Measurements from ENCODE around the gene AGO3. TPM values are rescaled to one million over a fixed set of nuclear protein-coding genes. Genes with fewer than 3 reads are reported as not detected.

Gene AGO3
- polyA plus RNA-seq (2013, experiment 1 of 2) = 11.9 TPM
- polyA plus RNA-seq (2013, experiment 2 of 2) = 12.2 TPM

GRCh38 chr1:35930593-35931445, at the start of gene AGO3:
Gene AGO3 (plus strand): TSS chr1:35931105. CDS start chr1:35931427, 322 bp downstream.
- Histone ChIP-seq H2BK15ac (ENCODE audit: low read depth, poor library complexity, severe bottlenecking) (peak within 1 kb of the TSS; percentile 99), H3K4me1 (ENCODE audit: control insufficient read depth, insufficient read depth, low read depth, low read length) (peaks cover 5% of the 10 kb centered on the region)
- 0% methylated on average over 60 of the region's 112 CpGs for WGBS

GRCh38 chr1:35881850-35882273, 49.0 kb upstream of the AGO3 start:
- Histone ChIP-seq H2BK5ac (ENCODE audit: low read depth, low read length, poor library complexity, severe bottlenecking) (no peak overlapping the region), H3K27me3 (ENCODE audit: control insufficient read depth in 1 of 2, insufficient read depth in 1 of 2, low read length in 2 of 2) (peaks cover 0 to 7% of the 10 kb centered on the region in 2 experiments), H2BK120ac (ENCODE audit: low read depth, low read length) (no peak overlapping the region), H3K9me3 (ENCODE audit: control insufficient read depth, low read length) (no peaks in the 10 kb centered on the region), H3K23ac (ENCODE audit: low read length in 2 of 2) (no peak overlapping the region), H3K27ac (ENCODE audit: low read length, poor library complexity, severe bottlenecking) (no peak overlapping the region), H3K36me3 (ENCODE audit: control insufficient read depth in 1 of 2, insufficient read depth in 2 of 2, low read depth in 1 of 2, low read length in 2 of 2) (no peaks in the 10 kb centered on the region), H3K14ac (ENCODE audit: low read length in 2 of 2) (no peak overlapping the region), H2AK5ac (ENCODE audit: low read length, severe bottlenecking) (no peak overlapping the region), H2AFZ (ENCODE audit: low read depth, low read length) (no peak overlapping the region), H3K9ac (ENCODE audit: low read length) (no peak overlapping the region), H3K4me2 (ENCODE audit: low read length, poor library complexity, severe bottlenecking) (no peak overlapping the region), H2BK12ac (ENCODE audit: low read length in 2 of 2) (no peak overlapping the region), H2BK15ac (ENCODE audit: low read depth, poor library complexity, severe bottlenecking) (no peak overlapping the region), H3K4me1 (ENCODE audit: control insufficient read depth, insufficient read depth, low read depth, low read length) (peaks cover 17% of the 10 kb centered on the region), H3K4ac (ENCODE audit: low read depth in 1 of 2, low read length in 2 of 2) (no peak overlapping the region), H4K8ac (ENCODE audit: low read length) (no peak overlapping the region), H3K4me3 (ENCODE audit: insufficient read depth in 1 of 2, low read depth in 1 of 2, low read length in 2 of 2) (no peak overlapping the region), H3K79me1 (replicated peaks; ENCODE audit: low read length, poor library complexity, severe bottlenecking) (peaks cover 19% of the 10 kb centered on the region), H4K91ac (ENCODE audit: low read length) (no peak overlapping the region), H3K18ac (ENCODE audit: low read depth in 1 of 2, low read length in 2 of 2) (no peak overlapping the region)
- WGBS = 77% methylated on average over 4 of the region's 4 CpGs
- no peak for DNase-seq

More at GRCh38 chr1:35930593-35931445, at the start of gene AGO3:
- peak within 1 kb of the TSS in 1 of 2 experiments; percentile 89 for H2BK12ac ChIP-seq (ENCODE audit: low read length in 2 of 2)
- H3K9ac ChIP-seq (ENCODE audit: low read length) = peak within 1 kb of the TSS; percentile 97
- H3K14ac ChIP-seq (ENCODE audit: low read length in 2 of 2) = peak within 1 kb of the TSS; percentile 4 to 99
- H2AFZ ChIP-seq (ENCODE audit: low read depth, low read length) = peak within 1 kb of the TSS; percentile 86
- peak within 1 kb of the TSS; percentile 79 for H3K27ac ChIP-seq (ENCODE audit: low read length, poor library complexity, severe bottlenecking)
- H2AK5ac ChIP-seq (ENCODE audit: low read length, severe bottlenecking) = no peak within 1 kb of the TSS
- no peaks in the 10 kb centered on the region for H3K9me3 ChIP-seq (ENCODE audit: control insufficient read depth, low read length)
- peak within 1 kb of the TSS; percentile 94 for H2BK5ac ChIP-seq (ENCODE audit: low read depth, low read length, poor library complexity, severe bottlenecking)
- peak within 1 kb of the TSS; percentile 99 for H3K18ac ChIP-seq (ENCODE audit: low read depth in 1 of 2, low read length in 2 of 2)
- H3K79me1 ChIP-seq (replicated peaks; ENCODE audit: low read length, poor library complexity, severe bottlenecking) = peaks cover 4% of the 10 kb centered on the region
- peak within 1 kb of the TSS; percentile 99 for H4K8ac ChIP-seq (ENCODE audit: low read length)
- peaks cover 0 to 1% of the 10 kb centered on the region in 2 experiments for H3K36me3 ChIP-seq (ENCODE audit: control insufficient read depth in 1 of 2, insufficient read depth in 2 of 2, low read depth in 1 of 2, low read length in 2 of 2)
- DNase-seq = peak; percentile 78
- peak within 1 kb of the TSS; percentile 79 to 99 for H3K23ac ChIP-seq (ENCODE audit: low read length in 2 of 2)
- H2BK120ac ChIP-seq (ENCODE audit: low read depth, low read length) = peak within 1 kb of the TSS; percentile 96
- peak within 1 kb of the TSS; percentile 97 for H4K91ac ChIP-seq (ENCODE audit: low read length)
- H3K27me3 ChIP-seq (ENCODE audit: control insufficient read depth in 1 of 2, insufficient read depth in 1 of 2, low read length in 2 of 2) = no peaks in the 10 kb centered on the region
- peak within 1 kb of the TSS; percentile 91 to 97 for H3K4me3 ChIP-seq (ENCODE audit: insufficient read depth in 1 of 2, low read depth in 1 of 2, low read length in 2 of 2)
- H3K4me2 ChIP-seq (ENCODE audit: low read length, poor library complexity, severe bottlenecking) = peak within 1 kb of the TSS; percentile 93
- peak within 1 kb of the TSS; percentile 98 to 100 for H3K4ac ChIP-seq (ENCODE audit: low read depth in 1 of 2, low read length in 2 of 2)

- H3K27me3 ChIP-seq (ENCODE audit: control insufficient read depth in 1 of 2, insufficient read depth in 1 of 2, low read length in 2 of 2) = peaks cover 0 to 7% of the 10 kb centered on the region in 2 experiments
- no peak overlapping the region for H3K14ac ChIP-seq (ENCODE audit: low read length in 2 of 2)
- no peak overlapping the region for H2BK120ac ChIP-seq (ENCODE audit: low read depth, low read length)
- no peak overlapping the region for H3K23ac ChIP-seq (ENCODE audit: low read length in 2 of 2)
- peaks cover 22% of the 10 kb centered on the region for H3K79me1 ChIP-seq (replicated peaks; ENCODE audit: low read length, poor library complexity, severe bottlenecking)
- no peak overlapping the region for H3K4ac ChIP-seq (ENCODE audit: low read depth in 1 of 2, low read length in 2 of 2)
- peak overlapping the region; percentile 91 to 99 for H3K4me3 ChIP-seq (ENCODE audit: insufficient read depth in 1 of 2, low read depth in 1 of 2, low read length in 2 of 2)
- H2AK5ac ChIP-seq (ENCODE audit: low read length, severe bottlenecking) = no peak overlapping the region
- H2AFZ ChIP-seq (ENCODE audit: low read depth, low read length) = peak overlapping the region; percentile 32
- no peaks in the 10 kb centered on the region for H3K36me3 ChIP-seq (ENCODE audit: control insufficient read depth in 1 of 2, insufficient read depth in 2 of 2, low read depth in 1 of 2, low read length in 2 of 2)
- DNase-seq = no peak
- no peak overlapping the region for H2BK12ac ChIP-seq (ENCODE audit: low read length in 2 of 2)
- WGBS = 80% methylated on average over 11 of the region's 16 CpGs
- H4K91ac ChIP-seq (ENCODE audit: low read length) = no peak overlapping the region
- peak overlapping the region; percentile 60 for H2BK15ac ChIP-seq (ENCODE audit: low read depth, poor library complexity, severe bottlenecking)
- H3K18ac ChIP-seq (ENCODE audit: low read depth in 1 of 2, low read length in 2 of 2) = no peak overlapping the region
- peaks cover 19% of the 10 kb centered on the region for H3K4me1 ChIP-seq (ENCODE audit: control insufficient read depth, insufficient read depth, low read depth, low read length)
- H3K9ac ChIP-seq (ENCODE audit: low read length) = peak overlapping the region; percentile 57
- H3K9me3 ChIP-seq (ENCODE audit: control insufficient read depth, low read length) = no peaks in the 10 kb centered on the region
- H3K4me2 ChIP-seq (ENCODE audit: low read length, poor library complexity, severe bottlenecking) = peak overlapping the region; percentile 69
- no peak overlapping the region for H2BK5ac ChIP-seq (ENCODE audit: low read depth, low read length, poor library complexity, severe bottlenecking)
- no peak overlapping the region for H3K27ac ChIP-seq (ENCODE audit: low read length, poor library complexity, severe bottlenecking)
- H4K8ac ChIP-seq (ENCODE audit: low read length) = peak overlapping the region; percentile 42
These were observed 48.3 kb upstream of the AGO3 start for GRCh38 chr1:35882586-35882944.

GRCh38 chr1:35882945-35883634, 47.8 kb upstream of the AGO3 start, which contains the start of gene AGO1:
Gene AGO1 (plus strand): TSS chr1:35883209. CDS start chr1:35883422, 213 bp downstream.
- no peaks in the 10 kb centered on the region for H3K9me3 ChIP-seq (ENCODE audit: control insufficient read depth, low read length)
- H3K79me1 ChIP-seq (replicated peaks; ENCODE audit: low read length, poor library complexity, severe bottlenecking) = peaks cover 24% of the 10 kb centered on the region
- H2BK5ac ChIP-seq (ENCODE audit: low read depth, low read length, poor library complexity, severe bottlenecking) = peak within 1 kb of the TSS; percentile 63
- no peaks in the 10 kb centered on the region for H3K36me3 ChIP-seq (ENCODE audit: control insufficient read depth in 1 of 2, insufficient read depth in 2 of 2, low read depth in 1 of 2, low read length in 2 of 2)
- H2AFZ ChIP-seq (ENCODE audit: low read depth, low read length) = peak within 1 kb of the TSS; percentile 89
- H2BK120ac ChIP-seq (ENCODE audit: low read depth, low read length) = peak within 1 kb of the TSS; percentile 42
- H3K4ac ChIP-seq (ENCODE audit: low read depth in 1 of 2, low read length in 2 of 2) = peak within 1 kb of the TSS; percentile 81 to 82
- H2BK15ac ChIP-seq (ENCODE audit: low read depth, poor library complexity, severe bottlenecking) = peak within 1 kb of the TSS; percentile 60
- under 1% methylated on average over 56 of the region's 58 CpGs for WGBS
- peak within 1 kb of the TSS; percentile 91 to 99 for H3K4me3 ChIP-seq (ENCODE audit: insufficient read depth in 1 of 2, low read depth in 1 of 2, low read length in 2 of 2)
- H4K91ac ChIP-seq (ENCODE audit: low read length) = peak within 1 kb of the TSS; percentile 52
- H2AK5ac ChIP-seq (ENCODE audit: low read length, severe bottlenecking) = no peak within 1 kb of the TSS
- no peak within 1 kb of the TSS for H3K27ac ChIP-seq (ENCODE audit: low read length, poor library complexity, severe bottlenecking)
- peaks cover 0 to 7% of the 10 kb centered on the region in 2 experiments for H3K27me3 ChIP-seq (ENCODE audit: control insufficient read depth in 1 of 2, insufficient read depth in 1 of 2, low read length in 2 of 2)
- peak within 1 kb of the TSS; percentile 82 for H4K8ac ChIP-seq (ENCODE audit: low read length)
- peak within 1 kb of the TSS; percentile 59 to 86 for H3K18ac ChIP-seq (ENCODE audit: low read depth in 1 of 2, low read length in 2 of 2)
- no peak within 1 kb of the TSS for H2BK12ac ChIP-seq (ENCODE audit: low read length in 2 of 2)
- peak within 1 kb of the TSS in 1 of 2 experiments; percentile 50 for H3K14ac ChIP-seq (ENCODE audit: low read length in 2 of 2)
- H3K4me1 ChIP-seq (ENCODE audit: control insufficient read depth, insufficient read depth, low read depth, low read length) = peaks cover 19% of the 10 kb centered on the region
- peak within 1 kb of the TSS; percentile 94 for H3K4me2 ChIP-seq (ENCODE audit: low read length, poor library complexity, severe bottlenecking)
- peak within 1 kb of the TSS in 1 of 2 experiments; percentile 90 for H3K23ac ChIP-seq (ENCODE audit: low read length in 2 of 2)
- peak; percentile 92 for DNase-seq
- H3K9ac ChIP-seq (ENCODE audit: low read length) = peak within 1 kb of the TSS; percentile 94

All from mesenchymal stem cell (in vitro differentiated cells and primary cell).